Activated T-helper 1 cell treated with anti-CD3 and anti-CD28 coated beads, Interleukin-12 subunit alpha, Interleukin-12 subunit beta, Interleukin-2, Interleukin-4 antibody, amounts not matched to agents 30 ng/mL and 10 ng/mL and 1 ng/mL, durations not matched to agents 14 hours and 24 hours and 36 hours (primary cell): ENCODE results near the gene NEDD8. TPM values are rescaled to one million over a fixed set of nuclear protein-coding genes. Genes with fewer than 3 reads are reported as not detected.

Experiments used
- DNase-seq: peaks from one replicate; pipeline ENCODE4 v3.0.0; 2021; ENCODE audit warnings: low spot score
- H3K27ac Mint-ChIP-seq: one replicate; pipeline ENCODE4 v1.8.0; 2021; ENCODE audit warnings: mild to moderate bottlenecking, mixed read lengths
- H3K27me3 Mint-ChIP-seq: one replicate; pipeline ENCODE4 v1.8.0; 2022; ENCODE audit warnings: mild to moderate bottlenecking, moderate library complexity, mixed read lengths; ENCODE audit not compliant: insufficient read depth
- H3K36me3 Mint-ChIP-seq: one replicate; pipeline ENCODE4 v1.8.0; 2021; ENCODE audit warnings: low read depth, mixed read lengths
- H3K4me1 Mint-ChIP-seq: one replicate; pipeline ENCODE4 v1.8.0; 2021; ENCODE audit warnings: low read depth, mixed read lengths
- H3K4me3 Mint-ChIP-seq: one replicate; pipeline ENCODE4 v1.8.0; 2021; ENCODE audit warnings: mild to moderate bottlenecking, moderate library complexity, mixed read lengths
- H3K9me3 Mint-ChIP-seq: one replicate; pipeline ENCODE4 v1.8.0; 2021; ENCODE audit warnings: mixed read lengths
- intact Hi-C: fragments of 100-400 bp; cut with micrococcal nuclease; formaldehyde crosslinking; loops from one replicate; pipeline ENCODE4 v1.15.1; 2024
- total RNA-seq: library from RNA; stranded (reverse); gene quantifications from 2 replicates; pipeline ENCODE4 v1.2.3, GENCODE V29; 2022

The NEDD8 gene
- total RNA-seq, 1 donor from 2014 or later, result 185 TPM

DNA sequence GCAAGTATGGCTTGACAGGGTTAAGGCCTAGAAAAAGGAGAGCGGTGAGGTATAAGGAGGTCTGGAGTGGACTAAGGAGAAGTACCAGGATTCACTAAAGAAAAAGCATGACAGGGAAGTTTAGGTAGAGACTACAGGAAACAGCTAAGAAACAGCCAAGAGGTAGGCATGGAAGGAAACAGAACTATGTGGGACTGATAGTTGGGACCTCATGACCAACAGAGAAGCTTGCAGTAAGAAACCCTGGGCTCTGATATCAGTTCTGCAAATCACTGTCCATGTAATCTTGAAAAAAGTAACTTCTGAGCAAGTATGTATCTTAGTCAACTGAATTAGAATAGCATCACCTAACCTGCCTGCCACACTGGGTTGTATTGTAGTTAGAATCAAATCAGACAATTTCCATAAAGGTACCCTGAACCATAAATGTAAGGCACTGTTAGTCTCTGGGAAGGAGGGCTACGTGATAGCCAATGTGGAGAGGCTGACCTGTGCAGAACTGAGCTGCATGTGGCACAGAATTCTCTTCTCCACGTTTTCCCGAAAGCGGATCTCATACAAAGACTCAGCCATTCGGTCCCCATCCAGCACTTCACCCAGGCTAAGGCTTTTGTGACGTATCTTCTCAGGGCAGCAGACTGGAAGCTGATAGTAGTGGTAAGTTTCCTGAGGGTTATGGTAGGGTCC lies 37.8 kb downstream of the NEDD8 start:
- peak overlapping the region; percentile 96 for H3K27ac Mint-ChIP-seq
- H3K27me3 Mint-ChIP-seq, result no peaks in the 10 kb centered on the region
- H3K4me3 Mint-ChIP-seq, result peak overlapping the region; percentile 97
- no peak for DNase-seq
- no peaks in the 10 kb centered on the region for H3K9me3 Mint-ChIP-seq
- intact Hi-C loops, result no loop called here
- H3K36me3 Mint-ChIP-seq, result peaks cover 42% of the 10 kb centered on the region
- peaks cover 67% of the 10 kb centered on the region for H3K4me1 Mint-ChIP-seq

DNA sequence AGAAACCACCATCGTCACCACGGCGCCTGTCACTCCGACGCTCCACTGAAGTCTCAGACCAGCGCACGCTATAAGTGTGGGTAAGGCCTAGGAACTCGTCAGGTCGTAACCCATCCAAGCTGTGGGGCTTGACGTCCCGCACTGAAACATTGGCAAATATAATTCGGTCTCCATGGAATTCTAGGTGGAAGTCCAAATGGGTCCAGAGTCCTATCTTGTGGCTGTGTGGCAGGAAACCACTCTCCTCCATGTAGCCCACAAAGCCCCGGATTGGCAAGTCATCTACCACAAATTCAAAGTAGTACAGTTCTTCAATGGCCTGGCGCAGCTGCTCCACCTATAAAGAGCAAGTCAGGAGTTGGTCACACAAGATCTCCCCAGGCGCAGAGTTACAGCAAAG lies 39.2 kb downstream of the NEDD8 start:
- intact Hi-C loops, result no loop called here
- Mint-ChIP-seq H3K36me3 (peaks cover 32% of the 10 kb centered on the region), H3K4me3 (no peak overlapping the region), H3K27ac (peak overlapping the region; percentile 1), H3K9me3 (no peaks in the 10 kb centered on the region), H3K27me3 (no peaks in the 10 kb centered on the region), H3K4me1 (peaks cover 62% of the 10 kb centered on the region)
- DNase-seq, result no peak

DNA sequence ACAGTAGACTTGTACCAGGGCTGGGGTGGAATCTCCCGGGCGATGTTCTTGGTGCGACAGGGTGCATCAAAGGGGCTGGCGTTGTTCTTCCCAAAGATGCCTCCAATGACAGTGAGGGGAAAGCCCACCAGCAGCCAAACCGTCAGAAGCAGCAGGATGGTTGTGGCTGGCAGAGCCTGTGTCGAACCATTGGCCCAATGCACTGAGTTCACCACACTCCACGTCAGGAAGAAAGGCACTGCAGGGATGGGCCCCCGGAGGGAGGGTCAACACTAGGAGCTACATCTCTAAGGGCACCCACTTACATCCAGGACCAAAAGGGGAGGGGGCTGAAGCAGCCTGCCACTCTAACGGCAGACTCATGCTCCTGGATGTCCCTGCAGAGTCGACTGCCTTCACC lies 41.8 kb downstream of the NEDD8 start:
- Mint-ChIP-seq H3K9me3 (no peaks in the 10 kb centered on the region), H3K27ac (no peak overlapping the region)

DNA sequence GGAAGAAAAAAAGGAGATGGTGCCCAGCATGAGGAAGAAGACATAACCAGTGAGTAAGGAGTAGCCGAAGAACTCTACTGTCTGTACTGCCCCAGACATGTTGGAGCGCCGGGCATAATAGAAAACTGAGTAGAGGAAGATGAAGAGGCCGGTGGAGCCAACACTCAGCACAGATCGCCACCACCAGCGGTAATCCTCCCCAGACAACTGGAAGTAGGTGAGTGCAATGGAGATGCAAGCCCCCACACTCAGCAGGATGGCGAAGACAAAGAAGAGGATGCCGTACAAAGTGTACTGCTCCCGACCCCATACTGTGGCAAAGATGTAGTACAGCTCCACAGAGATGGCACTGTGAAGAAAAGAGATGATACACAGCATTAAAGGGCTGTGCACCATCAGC lies 42.7 kb downstream of the NEDD8 start:
- peaks cover 48% of the 10 kb centered on the region for H3K36me3 Mint-ChIP-seq
- H3K4me3 Mint-ChIP-seq, result no peak overlapping the region
- intact Hi-C loops, result loop anchor here (2.0 kb wide), 2 partner anchors 53 to 253 kb away; partner anchors contain the start of genes SDR39U1 and TINF2
- no peaks in the 10 kb centered on the region for H3K9me3 Mint-ChIP-seq
- DNase-seq, result no peak
- peaks cover 50% of the 10 kb centered on the region for H3K4me1 Mint-ChIP-seq
- peak overlapping the region; percentile 86 for H3K27ac Mint-ChIP-seq
- no peaks in the 10 kb centered on the region for H3K27me3 Mint-ChIP-seq

More for the DNA sequence above, 41.8 kb downstream of the NEDD8 start:
- Mint-ChIP-seq H3K36me3 (peaks cover 47% of the 10 kb centered on the region), H3K27me3 (no peaks in the 10 kb centered on the region), H3K4me1 (peaks cover 56% of the 10 kb centered on the region), H3K4me3 (no peak overlapping the region)
- no peak for DNase-seq
- intact Hi-C loops, result no loop called here

DNA sequence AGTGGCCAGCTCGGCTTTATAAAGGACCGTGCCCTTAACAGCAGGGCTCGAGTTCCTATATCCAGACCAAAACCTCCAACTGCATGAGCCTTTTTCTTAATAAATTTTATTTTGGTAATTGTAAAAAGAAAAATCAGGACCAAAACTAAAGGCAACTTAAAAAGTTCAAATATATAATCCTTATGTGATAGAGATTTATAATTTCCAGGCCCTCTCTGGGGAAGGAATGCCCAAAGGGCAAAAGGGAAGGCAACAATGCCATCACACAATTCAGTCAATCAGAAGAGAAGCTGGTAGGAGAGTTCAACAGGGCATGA lies 43.1 kb downstream of the NEDD8 start:
- H3K36me3 Mint-ChIP-seq, result peaks cover 48% of the 10 kb centered on the region
- DNase-seq, result no peak
- H3K27me3 Mint-ChIP-seq, result no peaks in the 10 kb centered on the region
- H3K4me1 Mint-ChIP-seq, result peaks cover 45% of the 10 kb centered on the region
- peak overlapping the region; percentile 86 for H3K27ac Mint-ChIP-seq
- H3K9me3 Mint-ChIP-seq, result no peaks in the 10 kb centered on the region
- intact Hi-C loops, result loop anchor here (2.0 kb wide), 2 partner anchors 54 to 254 kb away; partner anchors contain the start of genes SDR39U1 and TINF2
- peak overlapping the region; percentile 91 for H3K4me3 Mint-ChIP-seq

DNA sequence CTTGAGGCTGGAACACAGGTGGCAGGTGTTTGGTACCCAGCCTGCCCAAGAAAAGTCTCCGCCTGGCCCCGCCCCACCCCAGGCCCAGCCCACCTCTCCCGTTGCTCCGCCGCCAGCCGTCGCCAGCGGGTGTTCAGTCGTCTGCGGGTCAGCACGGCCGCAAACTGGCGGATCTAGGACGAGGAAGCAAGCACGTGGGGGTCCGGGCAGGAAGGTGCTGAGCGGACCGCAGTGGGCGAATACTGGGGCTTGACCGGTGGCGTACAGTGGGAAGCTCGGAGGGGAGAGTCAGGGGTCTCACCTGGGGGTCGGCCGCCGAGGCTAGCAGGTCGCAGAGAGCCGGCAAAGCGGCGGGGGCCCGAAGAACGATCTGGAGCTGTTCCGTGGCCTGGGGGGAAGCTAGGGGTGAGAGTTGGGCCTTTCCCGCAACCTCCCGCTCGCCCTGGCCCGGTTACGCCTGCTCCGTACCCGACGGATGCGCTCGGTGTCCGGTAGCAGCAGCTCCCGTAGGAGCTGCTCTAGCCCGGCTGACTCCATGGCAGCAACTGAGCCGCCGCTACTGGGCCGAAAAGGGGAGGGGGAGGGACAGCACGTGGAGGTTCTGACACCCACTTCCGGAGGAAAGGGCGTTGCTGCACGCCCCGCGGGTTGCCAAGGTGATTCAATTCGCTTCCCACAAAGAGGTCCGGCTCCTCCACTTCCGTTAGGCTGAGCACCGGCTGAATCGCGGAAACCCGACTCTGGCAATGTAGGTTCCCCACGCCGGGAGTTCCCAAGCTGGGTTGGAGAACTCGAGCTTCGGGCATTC lies 43.7 kb downstream of the NEDD8 start, which contains the start of gene IPO4:
Gene IPO4 (minus strand): TSS at position 566 of the 808 bp plus-strand sequence. CDS start 29 bp downstream, at position 537.
- H3K4me1 Mint-ChIP-seq, result peaks cover 42% of the 10 kb centered on the region
- H3K9me3 Mint-ChIP-seq, result no peaks in the 10 kb centered on the region
- peak within 1 kb of the TSS; percentile 91 for H3K4me3 Mint-ChIP-seq
- intact Hi-C loops, result loop anchor here (1.0 to 2.0 kb wide), 9 partner anchors 8 to 254 kb away; partner anchors contain the start of genes CHMP4A, GMPR2, IRF9 and NEDD8
- no peaks in the 10 kb centered on the region for H3K27me3 Mint-ChIP-seq
- DNase-seq, result peak; percentile 93
- H3K27ac Mint-ChIP-seq, result peak within 1 kb of the TSS; percentile 86
- H3K36me3 Mint-ChIP-seq, result peaks cover 49% of the 10 kb centered on the region

DNA sequence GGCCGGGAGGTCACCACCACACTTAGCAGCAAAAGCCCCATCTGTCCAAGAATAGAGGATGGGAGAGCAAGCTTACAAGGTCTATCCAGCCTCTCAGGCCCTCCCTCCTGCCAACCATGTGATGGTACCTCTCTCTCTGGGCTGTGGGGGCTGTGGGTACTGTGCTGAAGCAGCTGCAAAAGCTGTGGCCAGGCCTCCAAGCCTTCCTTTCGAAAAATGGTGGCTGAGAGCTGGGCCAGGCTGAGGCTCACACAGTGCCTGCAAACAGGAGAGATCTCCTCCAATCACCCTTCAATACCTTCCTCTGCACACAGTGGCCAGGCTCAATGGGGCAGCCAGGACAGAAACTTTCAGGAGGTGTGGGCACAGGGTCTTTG lies 44.6 kb downstream of the NEDD8 start:
- Mint-ChIP-seq H3K9me3 (no peaks in the 10 kb centered on the region), H3K36me3 (peaks cover 51% of the 10 kb centered on the region), H3K27ac (peak overlapping the region; percentile 23), H3K4me1 (peaks cover 36% of the 10 kb centered on the region), H3K27me3 (no peaks in the 10 kb centered on the region), H3K4me3 (peak overlapping the region; percentile 91)
- DNase-seq, result no peak
- intact Hi-C loops, result no loop called here

DNA sequence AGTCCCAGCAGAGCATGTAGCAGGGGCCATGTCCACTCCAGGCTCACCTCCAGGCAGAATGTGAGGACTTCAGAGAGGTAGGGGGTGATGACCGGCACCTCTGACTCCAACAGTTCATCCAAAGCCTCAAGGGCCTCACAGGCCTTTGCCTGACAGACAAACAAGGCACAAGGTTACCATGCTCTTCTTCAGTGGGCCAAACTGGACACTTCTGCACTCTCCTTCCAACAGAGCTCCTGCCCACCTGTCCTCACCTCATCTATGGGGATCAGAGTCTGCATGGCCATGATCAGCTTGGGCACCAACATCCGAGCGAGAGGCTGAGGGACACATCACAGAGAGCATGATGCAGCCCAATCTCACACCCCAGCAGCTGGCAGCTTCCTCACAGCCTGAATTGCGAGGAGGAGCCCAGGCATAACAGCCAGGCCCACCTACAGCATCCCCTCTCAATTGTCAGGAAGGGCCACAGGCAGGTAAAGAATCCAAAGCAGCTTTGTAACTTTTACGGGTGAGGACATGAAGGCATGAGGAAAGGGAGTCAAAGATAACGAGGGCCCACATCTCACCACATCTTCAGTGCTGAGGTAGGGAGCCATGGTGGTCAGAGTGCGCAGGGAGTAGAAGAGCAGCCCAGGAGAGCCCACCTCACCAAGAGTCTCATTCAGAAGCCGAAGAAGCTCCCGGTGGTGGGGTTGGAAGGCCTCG lies 45.2 kb downstream of the NEDD8 start:
- Mint-ChIP-seq H3K27me3 (no peaks in the 10 kb centered on the region), H3K4me1 (peaks cover 30% of the 10 kb centered on the region), H3K27ac (peak overlapping the region; percentile 47), H3K9me3 (no peaks in the 10 kb centered on the region), H3K36me3 (peaks cover 51% of the 10 kb centered on the region), H3K4me3 (peak overlapping the region; percentile 91)
- intact Hi-C loops, result no loop called here
- DNase-seq, result no peak

DNA sequence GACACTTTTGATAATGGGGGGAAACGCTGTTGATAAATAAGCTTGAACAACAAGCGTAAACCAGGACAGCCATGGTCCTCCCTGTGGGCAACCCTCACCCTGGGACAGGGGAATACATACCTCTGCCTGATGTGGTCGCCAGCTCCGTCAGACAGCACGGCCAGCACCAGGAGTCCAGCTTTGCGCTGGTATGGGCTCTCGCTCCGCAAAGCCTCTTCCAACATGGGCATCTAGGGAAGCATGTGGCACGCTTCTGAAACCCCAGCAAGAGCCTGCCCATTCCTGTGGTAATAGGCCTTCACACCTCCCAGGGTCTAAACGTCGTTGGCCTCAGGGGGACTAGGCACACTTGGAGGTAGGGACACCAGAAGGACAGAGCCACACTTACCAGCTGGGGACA lies 46.4 kb downstream of the NEDD8 start:
- Mint-ChIP-seq H3K9me3 (no peaks in the 10 kb centered on the region), H3K4me1 (peaks cover 25% of the 10 kb centered on the region), H3K27ac (no peak overlapping the region), H3K36me3 (peaks cover 48% of the 10 kb centered on the region), H3K4me3 (no peak overlapping the region), H3K27me3 (no peaks in the 10 kb centered on the region)
- intact Hi-C loops, result no loop called here
- DNase-seq, result no peak

DNA sequence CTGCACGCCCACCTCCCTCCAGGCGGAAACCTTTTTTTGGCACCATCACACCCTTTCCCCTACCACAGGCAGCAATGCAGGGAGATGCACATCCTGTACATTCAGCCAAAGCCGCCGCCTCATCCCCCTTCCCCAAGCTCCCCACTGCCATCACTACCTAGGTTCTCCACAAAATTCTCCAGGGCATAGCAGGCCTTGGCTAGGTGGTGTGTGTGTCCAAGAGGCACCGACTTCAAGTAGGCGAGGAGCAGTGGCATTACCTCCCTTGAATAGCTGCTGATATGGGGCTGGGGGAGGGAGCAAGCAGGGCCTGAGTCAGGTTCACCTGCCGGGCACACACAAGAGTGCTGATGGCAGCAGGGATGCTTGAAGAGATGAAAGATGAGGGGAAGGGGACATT lies 47.1 kb downstream of the NEDD8 start:
- Mint-ChIP-seq H3K36me3 (peaks cover 51% of the 10 kb centered on the region), H3K27me3 (no peaks in the 10 kb centered on the region), H3K4me1 (peaks cover 21% of the 10 kb centered on the region), H3K27ac (no peak overlapping the region), H3K4me3 (no peak overlapping the region), H3K9me3 (no peaks in the 10 kb centered on the region)
- no peak for DNase-seq
- intact Hi-C loops, result no loop called here

DNA sequence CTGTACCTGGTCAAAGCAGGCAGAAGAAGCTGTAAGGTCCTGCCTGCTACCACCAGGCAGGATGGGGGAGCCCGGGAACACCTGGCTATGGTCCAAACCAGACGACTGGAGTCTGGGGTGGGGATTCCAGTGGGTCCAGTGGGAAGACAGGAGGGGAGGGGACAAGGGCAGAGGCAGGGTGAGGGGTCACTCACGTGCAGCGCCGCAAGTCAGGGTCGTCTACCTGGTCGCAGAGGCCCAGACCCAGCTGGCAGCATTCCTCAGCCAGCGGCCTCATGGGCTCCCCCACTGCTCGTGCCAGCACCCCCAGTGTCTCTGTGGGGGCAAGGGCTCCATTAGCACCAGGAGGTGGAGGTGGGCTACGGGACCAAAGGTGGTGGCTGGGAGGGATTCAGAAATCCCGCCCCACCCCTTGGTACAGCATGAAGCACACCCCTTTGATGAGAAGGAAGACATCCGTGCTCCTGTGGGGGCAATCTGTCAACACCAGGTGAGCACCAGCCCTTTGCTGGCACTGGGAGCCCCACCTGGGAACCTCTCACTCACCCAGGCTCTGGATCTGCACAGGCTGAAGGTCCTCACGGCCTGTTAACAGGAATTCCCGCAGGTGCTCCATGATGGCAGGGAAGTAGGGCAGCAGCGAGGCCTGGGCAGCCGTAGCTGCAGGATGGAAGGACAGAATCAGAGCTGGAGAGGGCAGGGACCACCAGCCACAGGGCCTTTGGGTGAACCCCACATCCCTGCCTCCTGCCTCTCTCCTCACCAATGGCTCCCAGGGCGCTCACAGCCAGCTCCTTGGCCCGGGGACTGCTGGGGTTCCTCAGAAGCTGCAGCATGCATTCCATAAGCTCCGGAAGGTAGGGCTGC lies 47.8 kb downstream of the NEDD8 start:
- no peak for DNase-seq
- H3K4me1 Mint-ChIP-seq, result peaks cover 18% of the 10 kb centered on the region
- no peaks in the 10 kb centered on the region for H3K9me3 Mint-ChIP-seq
- H3K27ac Mint-ChIP-seq, result no peak overlapping the region
- peaks cover 54% of the 10 kb centered on the region for H3K36me3 Mint-ChIP-seq
- intact Hi-C loops, result no loop called here
- H3K27me3 Mint-ChIP-seq, result no peaks in the 10 kb centered on the region
- H3K4me3 Mint-ChIP-seq, result no peak overlapping the region

DNA sequence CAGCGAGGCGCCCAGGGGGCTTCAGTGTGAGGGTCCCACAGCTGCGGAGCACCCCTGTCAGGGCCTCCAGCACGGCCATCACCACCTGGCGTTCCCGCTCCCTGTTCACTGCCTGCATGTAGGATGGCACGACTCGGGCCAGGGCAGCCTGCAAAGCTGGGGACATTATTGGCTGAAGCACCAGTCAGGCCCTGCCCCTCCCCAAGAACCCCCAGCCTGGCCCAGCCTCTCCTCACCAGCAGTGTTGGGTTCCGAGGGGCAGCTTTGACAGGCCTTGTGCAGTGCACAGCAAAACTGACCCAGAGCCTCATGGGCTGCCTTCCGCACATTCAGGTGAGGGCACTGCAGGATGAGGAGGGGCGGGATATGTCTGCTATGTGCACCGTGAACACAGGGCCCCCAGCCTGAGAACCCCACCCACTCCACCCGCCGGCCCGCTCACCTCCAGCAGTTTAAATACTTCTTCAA lies 49.1 kb downstream of the NEDD8 start:
- DNase-seq, result no peak
- intact Hi-C loops, result no loop called here
- no peak overlapping the region for H3K4me3 Mint-ChIP-seq
- peaks cover 12% of the 10 kb centered on the region for H3K4me1 Mint-ChIP-seq
- H3K36me3 Mint-ChIP-seq, result peaks cover 63% of the 10 kb centered on the region
- H3K9me3 Mint-ChIP-seq, result no peaks in the 10 kb centered on the region
- no peaks in the 10 kb centered on the region for H3K27me3 Mint-ChIP-seq
- no peak overlapping the region for H3K27ac Mint-ChIP-seq
